Fibroblast of skin of right biceps (primary cell): Measurements from ENCODE around the gene RGS6.
"Not testable (repeated sequence)": the region's sequence is repeated elsewhere in the genome, so short reads cannot be mapped to it uniquely, and the experiment has no call there.

Experiments
- DNase-seq: peaks from one replicate; pipeline ENCODE4 v3.0.0-alpha.2; 2013

The RGS6 gene

GRCh38 chr14:72471346-72471745, 539.1 kb downstream of the RGS6 start:
- DNase-seq: no peak

- no peak for DNase-seq
These were observed 540.6 kb downstream of the RGS6 start for GRCh38 chr14:72472845-72473244.

- peak; percentile 29 for DNase-seq
These were observed 544.6 kb downstream of the RGS6 start for GRCh38 chr14:72476657-72477499.

- DNase-seq: not testable (repeated sequence)
These were observed 545.3 kb downstream of the RGS6 start for GRCh38 chr14:72477578-72477977.

DNA sequence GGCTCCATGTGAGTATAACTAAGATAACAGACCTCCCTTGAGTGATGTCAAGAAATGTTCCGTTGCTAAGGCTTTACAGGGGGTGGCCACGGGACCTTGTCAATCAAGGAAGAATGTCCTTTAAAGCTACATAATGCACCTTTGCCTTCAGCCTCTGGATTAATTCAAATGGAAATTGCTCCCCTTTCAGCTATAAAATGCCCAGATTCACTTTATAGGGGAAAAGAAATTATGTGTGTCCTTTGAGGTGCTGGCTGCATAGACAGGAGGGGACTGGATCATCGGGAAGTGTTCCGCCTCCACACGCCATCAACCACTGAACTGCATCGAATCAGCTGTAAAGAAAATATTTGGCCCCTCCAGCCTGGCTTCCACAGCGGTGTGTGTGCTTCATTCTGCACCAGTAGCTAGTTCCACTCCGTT, 546.3 kb downstream of the RGS6 start:
- DNase-seq: no peak

- no peak for DNase-seq
These were observed 547.3 kb downstream of the RGS6 start for GRCh38 chr14:72479461-72479931.

- DNase-seq: no peak
These were observed 548.4 kb downstream of the RGS6 start for GRCh38 chr14:72480464-72481243.

GRCh38 chr14:72483311-72483710, 551.1 kb downstream of the RGS6 start:
- DNase-seq: no peak

GRCh38 chr14:72485695-72486094, 553.5 kb downstream of the RGS6 start:
- no peak for DNase-seq

DNA sequence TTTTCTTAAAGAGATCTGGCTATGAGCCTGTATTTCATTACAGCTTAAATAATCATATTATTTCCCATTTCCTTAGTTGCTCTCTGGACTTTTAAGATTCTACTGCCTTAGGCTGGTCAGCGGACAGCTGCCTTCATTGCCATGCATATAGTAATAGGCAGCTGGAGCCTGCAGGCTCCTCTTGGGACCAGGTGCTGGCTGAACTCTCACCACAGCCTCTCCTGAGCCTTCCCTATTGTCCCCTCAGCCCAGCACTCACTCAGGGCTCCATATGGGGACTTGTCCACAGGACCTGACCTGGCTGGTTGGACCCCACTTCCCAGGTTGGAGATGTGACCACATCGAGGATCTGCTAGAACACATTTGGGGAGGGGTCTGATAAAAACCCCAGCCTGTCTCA, 556.3 kb downstream of the RGS6 start:
- DNase-seq: no peak

GRCh38 chr14:72492196-72492595, 560.0 kb downstream of the RGS6 start:
- no peak for DNase-seq

DNA sequence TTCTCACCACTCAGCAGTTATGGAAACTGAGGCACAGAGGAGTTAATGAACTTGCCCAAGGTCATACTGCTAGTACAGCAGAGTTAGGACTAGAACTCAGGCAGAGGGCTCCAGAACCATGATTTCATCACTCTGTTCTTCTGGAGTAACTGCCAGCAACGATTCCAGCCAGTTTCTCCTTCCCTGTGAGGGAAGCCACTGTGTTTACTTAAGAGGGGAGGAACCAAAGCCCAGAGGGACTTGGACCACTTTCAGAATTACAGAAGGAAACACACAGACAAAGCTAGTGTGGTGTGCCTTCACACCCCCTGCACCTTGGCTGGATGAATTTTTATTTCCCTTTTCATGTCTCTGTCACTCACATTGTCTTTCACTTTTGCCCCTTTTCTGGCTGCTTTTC, 563.4 kb downstream of the RGS6 start:
- no peak for DNase-seq

GRCh38 chr14:72498646-72499045, 566.4 kb downstream of the RGS6 start:
- no peak for DNase-seq

GRCh38 chr14:72499746-72500145, 567.5 kb downstream of the RGS6 start:
- no peak for DNase-seq

DNA sequence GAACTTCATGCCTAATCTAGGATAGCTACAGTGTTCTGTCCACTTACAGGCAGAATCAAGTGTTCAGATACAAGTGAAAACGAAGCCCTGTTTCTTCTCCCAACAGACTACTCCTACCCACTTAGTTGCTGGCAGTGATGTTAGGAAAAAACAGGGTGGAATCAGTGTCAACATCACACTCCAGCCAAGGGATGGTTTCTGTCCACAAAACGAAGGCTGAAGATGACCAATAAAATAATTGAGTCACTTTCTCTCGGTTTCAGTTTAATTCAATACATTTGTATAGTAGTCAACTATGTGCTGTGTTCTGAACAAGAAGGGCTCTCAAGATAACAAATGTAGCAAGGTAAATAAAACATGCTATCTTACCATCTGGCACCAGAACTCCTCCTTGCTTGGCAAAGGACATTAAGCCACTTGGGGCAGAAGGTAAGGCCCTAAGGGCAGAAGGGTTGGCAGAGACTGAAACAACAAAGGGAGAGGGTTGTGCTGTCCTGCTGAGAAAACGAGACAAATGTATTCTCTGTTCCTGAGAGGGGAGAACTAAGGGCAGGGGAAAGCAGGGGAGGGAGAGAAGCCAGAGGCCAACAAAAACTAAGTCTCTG, 568.1 kb downstream of the RGS6 start:
- DNase-seq: no peak

GRCh38 chr14:72501439-72501838, 569.2 kb downstream of the RGS6 start:
- DNase-seq: no peak

DNA sequence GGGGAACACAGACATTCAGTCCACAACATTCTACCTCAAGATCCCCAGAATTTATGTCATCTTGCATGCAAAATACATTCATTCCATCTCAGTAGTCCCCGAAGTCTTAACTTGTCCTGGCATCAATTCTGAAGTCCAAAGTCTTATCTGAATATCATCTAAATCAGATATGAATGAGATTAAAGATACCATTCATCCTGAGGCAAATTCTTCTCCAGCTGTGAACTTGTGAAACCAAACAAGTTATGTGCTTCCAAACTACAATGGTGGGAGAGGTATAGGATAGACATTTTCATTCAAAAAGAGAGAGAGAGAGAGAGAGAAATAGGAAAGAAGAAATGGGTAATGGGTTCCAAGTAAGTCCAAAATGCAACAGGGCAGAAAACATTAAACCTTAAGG, 571.0 kb downstream of the RGS6 start:
- DNase-seq: no peak

DNA sequence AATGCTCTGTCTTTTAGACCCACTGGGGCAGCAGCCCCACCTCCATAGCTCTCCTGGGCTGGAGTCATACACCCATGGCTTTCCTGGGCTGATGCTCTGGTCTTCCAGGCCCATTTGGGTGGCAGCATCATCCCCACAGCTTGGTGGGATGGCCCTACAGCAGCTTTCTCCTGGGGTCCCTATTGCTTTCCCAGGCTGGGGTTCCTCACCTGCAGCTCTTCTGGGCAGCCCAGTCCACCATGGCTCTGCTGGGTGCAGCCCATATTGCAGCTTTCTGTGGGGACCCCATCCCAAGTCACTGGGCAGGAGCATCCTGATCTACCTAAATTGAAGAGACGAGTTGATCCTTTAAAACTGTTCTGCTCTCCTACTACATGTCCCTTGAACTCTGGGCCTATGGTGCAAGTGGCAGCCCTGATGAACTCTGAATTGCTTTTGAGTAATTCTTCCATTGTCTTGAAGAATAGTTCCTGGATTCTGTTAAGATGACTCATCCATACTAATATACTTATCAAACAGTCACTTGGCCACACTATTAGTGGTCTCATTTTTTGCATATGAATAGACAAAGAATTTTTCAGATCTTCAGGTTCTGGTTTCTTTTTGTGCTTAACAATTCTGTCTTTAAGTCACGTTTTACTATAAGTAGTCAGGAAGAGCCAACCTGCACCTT, 571.6 kb downstream of the RGS6 start:
- peak; percentile 53 for DNase-seq

DNA sequence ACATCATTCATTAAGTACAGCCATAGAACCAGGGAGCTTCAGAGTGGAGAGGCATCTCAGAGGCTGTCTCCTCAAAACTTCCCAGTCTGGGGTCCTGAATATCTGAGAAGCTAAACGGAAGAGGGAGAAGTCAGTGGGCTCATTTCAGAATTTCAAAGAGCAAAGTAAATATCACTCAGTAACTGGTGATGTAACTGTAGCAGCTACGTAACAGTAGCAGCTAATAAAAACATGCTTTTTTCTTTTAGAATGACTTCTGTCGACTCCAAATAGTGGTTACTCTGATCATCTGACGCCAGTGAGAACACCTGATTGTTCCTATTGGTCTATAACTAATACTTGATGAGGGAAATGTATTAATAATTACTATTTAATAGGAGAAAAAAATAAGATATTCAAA, 578.3 kb downstream of the RGS6 start:
- DNase-seq: no peak

DNA sequence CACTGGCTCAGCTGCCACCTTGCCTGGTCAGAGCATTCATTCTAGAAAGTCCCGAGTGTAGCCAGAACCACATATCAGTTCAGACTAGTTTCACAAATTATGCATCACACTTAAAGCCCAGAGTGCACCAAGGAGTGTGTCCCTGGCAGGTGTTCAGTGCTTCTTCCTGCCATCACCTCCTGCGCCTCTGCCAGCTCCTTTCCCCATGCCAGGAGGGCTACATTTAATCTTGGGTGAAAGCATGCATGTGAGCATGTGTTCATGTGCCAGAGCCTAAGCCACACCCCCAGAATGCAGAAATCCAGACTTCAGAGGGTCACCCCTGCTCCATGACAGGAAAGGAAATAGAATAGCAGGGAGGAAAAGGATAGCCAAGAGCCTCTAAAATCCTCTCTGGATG, 580.1 kb downstream of the RGS6 start:
- no peak for DNase-seq

DNA sequence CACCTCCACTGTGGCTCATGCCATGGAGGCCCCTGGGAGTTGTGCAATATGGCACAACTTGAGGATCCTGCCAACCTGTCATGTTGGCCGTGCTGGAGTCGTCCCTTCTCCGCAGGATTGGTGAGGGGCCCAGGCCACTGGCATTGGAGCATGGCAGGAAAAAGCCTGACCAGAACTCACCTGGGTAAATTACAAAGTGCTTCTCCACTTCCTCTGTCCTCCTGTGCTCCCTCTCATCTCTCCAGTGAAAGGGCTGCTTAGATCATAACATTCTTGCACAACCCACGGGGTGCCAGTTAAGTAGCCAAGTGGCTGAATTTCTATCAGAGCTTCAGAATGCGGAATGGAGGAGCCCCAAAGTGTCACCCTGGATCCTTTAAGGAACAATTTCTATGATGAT, 580.7 kb downstream of the RGS6 start:
- no peak for DNase-seq

DNA sequence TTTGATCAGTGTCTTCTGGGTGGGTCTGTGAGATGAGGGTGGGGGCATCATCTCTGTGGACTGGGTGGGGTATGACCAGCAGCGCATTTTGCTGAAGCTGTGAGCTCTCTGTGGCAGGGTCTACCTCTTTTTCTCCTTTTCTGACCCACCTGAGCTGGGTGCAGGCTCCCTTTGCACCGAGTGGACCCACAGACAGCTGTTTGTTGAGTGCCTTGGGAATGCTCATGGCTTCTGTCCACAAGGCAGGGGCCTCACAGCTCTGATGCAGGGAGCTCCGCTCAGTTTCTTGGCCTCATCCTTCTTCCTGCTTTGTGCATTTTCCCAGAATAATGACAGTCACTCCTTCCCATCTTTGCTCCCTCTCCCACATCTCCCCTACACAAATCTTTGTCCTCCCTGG, 581.1 kb downstream of the RGS6 start:
- DNase-seq: no peak
